H1 (cell line): ENCODE data around the gene SUGP1. TPM values are rescaled to one million over a fixed set of nuclear protein-coding genes. Genes with fewer than 3 reads are reported as not detected.

Experiments
- CTCF ChIA-PET: fragments of 300-600 bp; sonication (Branson Sonifier 250); formaldehyde crosslinking; loops from one replicate; lab custom pipeline; 2021; ENCODE audit not compliant: partially characterized antibody; lab: Charles Lee
- POLR2A ChIA-PET: fragments of 300-600 bp; sonication (Branson Sonifier 250); formaldehyde crosslinking; loops from one replicate; lab custom pipeline; 2021; ENCODE audit warnings: inconsistent platforms; ENCODE audit not compliant: partially characterized antibody; lab: Charles Lee
- DNase-seq, 2 experiments: peaks; one replicate each; pipeline versions ENCODE4 v3.0.0 to v3.0.0-alpha.2; 2010 to 2022; ENCODE audit warnings: low spot score in 2 of 2, low read depth in 1 of 2, mixed read lengths in 1 of 2
- FAIRE-seq: peaks from 2 replicates; lab custom pipeline; 2011; peaks lifted over from hg19 to GRCh38; lab: Jason Lieb, UNC
- H2AFZ ChIP-seq: 2 replicates; pipeline ENCODE4 v1.8.1; 2012; ENCODE audit warnings: low read length, inconsistent platforms
- H2AK5ac ChIP-seq: 2 replicates; pipeline ENCODE4 v1.6.1; 2013; ENCODE audit warnings: low read depth, low read length
- H2BK120ac ChIP-seq: replicated peaks from 2 replicates; pipeline ENCODE3; 2013; ENCODE audit warnings: low read depth, low read length, inconsistent platforms
- H2BK12ac ChIP-seq: 2 replicates; pipeline ENCODE4 v1.6.1; 2013; ENCODE audit warnings: low read depth, low read length
- H2BK15ac ChIP-seq: 2 replicates; pipeline ENCODE4 v1.6.1; 2013; ENCODE audit warnings: low read length
- H2BK20ac ChIP-seq: 2 replicates; pipeline ENCODE4 v1.6.1; 2013; ENCODE audit warnings: low read length
- H2BK5ac ChIP-seq: 2 replicates; pipeline ENCODE4 v1.6.1; 2013; ENCODE audit warnings: low read depth, low read length
- H3K14ac ChIP-seq: 2 replicates; pipeline ENCODE4 v1.6.1; 2013; ENCODE audit warnings: inconsistent platforms; ENCODE audit not compliant: insufficient read length
- H3K18ac ChIP-seq: 2 replicates; pipeline ENCODE4 v1.6.1; 2013; ENCODE audit warnings: low read length; ENCODE audit errors: extremely low read depth
- H3K23ac ChIP-seq: 2 replicates; pipeline ENCODE4 v1.6.1; 2013; ENCODE audit warnings: inconsistent platforms; ENCODE audit not compliant: insufficient read length
- H3K23me2 ChIP-seq: 2 replicates; pipeline ENCODE4 v1.6.1; 2013; ENCODE audit warnings: low read depth, low read length
- H3K27ac ChIP-seq: 2 replicates; pipeline ENCODE4 v1.6.1; 2011; ENCODE audit warnings: low read depth, low read length, inconsistent platforms
- H3K27me3 ChIP-seq, 4 experiments: replicated peaks in 1 of 4; 1 replicate in 1 of 4; 2 replicates in 3 of 4; pipeline versions ENCODE4 v1.6.1 to v1.8.1; 2011 to 2013; ENCODE audit warnings: low read length in 3 of 4, mild to moderate bottlenecking in 3 of 4, inconsistent platforms in 2 of 4, mixed read lengths in 2 of 4, moderate library complexity in 1 of 4; ENCODE audit not compliant: control insufficient read depth in 3 of 4, insufficient read depth in 3 of 4; ENCODE audit errors: extremely low read depth in 1 of 4
- H3K36me3 ChIP-seq, 4 experiments: 2 replicates each; pipeline versions ENCODE4 v1.6.1 to v1.8.1; 2011 to 2013; ENCODE audit warnings: mild to moderate bottlenecking in 4 of 4, low read length in 3 of 4, moderate library complexity in 2 of 4, control low read depth in 1 of 4, inconsistent platforms in 1 of 4; ENCODE audit not compliant: insufficient read depth in 4 of 4, control insufficient read depth in 2 of 4
- H3K4ac ChIP-seq: replicated peaks from 2 replicates; pipeline ENCODE3; 2013; ENCODE audit warnings: low read length, low read depth, mixed read lengths, inconsistent platforms; ENCODE audit not compliant: insufficient read length
- H3K4me1 ChIP-seq, 4 experiments: replicated peaks in 1 of 4; 1 replicate in 1 of 4; 2 replicates in 3 of 4; pipeline versions ENCODE4 v1.6.1 to v1.8.1; 2011 to 2013; ENCODE audit warnings: low read length in 3 of 4, inconsistent platforms in 2 of 4, mixed read lengths in 1 of 4; ENCODE audit not compliant: insufficient read depth in 4 of 4, control insufficient read depth in 3 of 4
- H3K4me2 ChIP-seq, 2 experiments: 2 replicates each; pipeline versions ENCODE4 v1.6.1 to v1.8.1; 2011 to 2013; ENCODE audit warnings: low read depth in 2 of 2, low read length in 2 of 2, control low read depth in 1 of 2, inconsistent platforms in 1 of 2, mild to moderate bottlenecking in 1 of 2; ENCODE audit not compliant: insufficient read depth in 1 of 2
- H3K4me3 ChIP-seq, 4 experiments: fragments of 200-600, 300-600 bp in 1 of 4; sonication (generic), shearing (Covaris generic), sonication (Bioruptor Twin) in 1 of 4; 2 replicates each; pipeline versions ENCODE4 v1.5.1 to v1.8.1; 2011 to 2016; ENCODE audit warnings: low read length in 4 of 4, low read depth in 3 of 4, control low read depth in 2 of 4, inconsistent platforms in 2 of 4, mild to moderate bottlenecking in 2 of 4, mixed read lengths in 1 of 4, moderate library complexity in 1 of 4; ENCODE audit not compliant: insufficient read depth in 2 of 4; ENCODE audit errors: extremely low read depth in 1 of 4
- H3K56ac ChIP-seq: replicated peaks from 2 replicates; pipeline ENCODE3; 2013; ENCODE audit warnings: low read depth, mild to moderate bottlenecking, mixed read lengths, low read length, inconsistent platforms; ENCODE audit not compliant: insufficient read length
- H3K79me1 ChIP-seq: 2 replicates; pipeline ENCODE4 v1.6.1; 2013; ENCODE audit warnings: low read depth, low read length, control low read depth
- H3K79me2 ChIP-seq, 2 experiments: 2 replicates each; pipeline versions ENCODE4 v1.6.1 to v1.8.1; 2012 to 2013; ENCODE audit warnings: low read length in 2 of 2, mild to moderate bottlenecking in 2 of 2, inconsistent platforms in 1 of 2; ENCODE audit not compliant: insufficient read depth in 2 of 2, control insufficient read depth in 1 of 2
- H3K9ac ChIP-seq, 4 experiments: replicated peaks in 1 of 4; 1 replicate in 1 of 4; 2 replicates in 3 of 4; pipeline versions ENCODE4 v1.6.1 to v1.8.1; 2011 to 2013; ENCODE audit warnings: low read depth in 3 of 4, low read length in 3 of 4, control low read depth in 2 of 4, mild to moderate bottlenecking in 2 of 4, moderate library complexity in 2 of 4, inconsistent platforms in 1 of 4; ENCODE audit errors: extremely low read depth in 1 of 4
- H3K9me3 ChIP-seq, 2 experiments: 2 replicates each; pipeline versions ENCODE4 v1.6.1 to v1.8.1; 2012 to 2013; ENCODE audit warnings: mild to moderate bottlenecking in 2 of 2, moderate library complexity in 2 of 2, control low read depth in 1 of 2, inconsistent platforms in 1 of 2, low read depth in 1 of 2, low read length in 1 of 2, mixed read lengths in 1 of 2; ENCODE audit not compliant: insufficient read depth in 2 of 2
- H4K20me1 ChIP-seq, 2 experiments: replicated peaks in 1 of 2; 2 replicates each; pipeline versions ENCODE3 to v1.8.1; 2011 to 2013; ENCODE audit warnings: inconsistent platforms in 2 of 2, low read length in 2 of 2, mild to moderate bottlenecking in 1 of 2; ENCODE audit not compliant: insufficient read depth in 2 of 2, control insufficient read depth in 1 of 2
- H4K5ac ChIP-seq: 2 replicates; pipeline ENCODE4 v1.6.1; 2013; ENCODE audit warnings: low read length, low read depth, mixed read lengths, inconsistent platforms; ENCODE audit not compliant: insufficient read length
- H4K8ac ChIP-seq: 2 replicates; pipeline ENCODE4 v1.8.0; 2013; ENCODE audit warnings: mild to moderate bottlenecking, moderate library complexity, low read length, inconsistent platforms; ENCODE audit not compliant: insufficient read depth; ENCODE audit errors: extremely low read depth
- H4K91ac ChIP-seq: replicated peaks from 2 replicates; pipeline ENCODE3; 2013; ENCODE audit warnings: low read length, mixed read lengths, inconsistent platforms; ENCODE audit not compliant: insufficient read length
- CBX5 ChIP-seq: fragments of 300-800, 300-1000 bp; sonication (generic); IDR thresholded peaks from 2 replicates; pipeline ENCODE4 v1.7.1; 2016; ENCODE audit warnings: antibody characterized with exemption, low read length, low read depth
- HDAC2 ChIP-seq, 2 experiments: fragments of 300-600 bp in 1 of 2; sonication (generic) in 1 of 2; IDR thresholded peaks; 2 replicates each; pipeline ENCODE4 v1.6.1; 2011 to 2012; ENCODE audit warnings: low read depth in 2 of 2, low read length in 2 of 2, mild to moderate bottlenecking in 2 of 2, moderate library complexity in 2 of 2, borderline replicate concordance in 1 of 2, inconsistent platforms in 1 of 2
- KDM1A ChIP-seq: fragments of 200-600, 300-600 bp; sonication (generic); IDR thresholded peaks from 2 replicates; pipeline ENCODE4 v1.7.1; 2016; ENCODE audit warnings: mild to moderate bottlenecking, low read length, borderline replicate concordance
- MAFK ChIP-seq: IDR thresholded peaks from 2 replicates; pipeline ENCODE4 v1.6.1; 2012; ENCODE audit warnings: low read depth, mild to moderate bottlenecking, improper control_type of control experiment, low read length
- NRF1 ChIP-seq: IDR thresholded peaks from 2 replicates; pipeline ENCODE4 v1.6.1; 2011; ENCODE audit warnings: mild to moderate bottlenecking, low read depth, low read length, improper control_type of control experiment
- RBBP5 ChIP-seq: IDR thresholded peaks from 2 replicates; pipeline ENCODE4 v1.7.1; 2012; ENCODE audit warnings: low read depth, mild to moderate bottlenecking, inconsistent platforms, low read length, moderate library complexity, borderline replicate concordance
- SIRT6 ChIP-seq: IDR thresholded peaks from one replicate; pipeline ENCODE4 v1.7.1; 2012; ENCODE audit warnings: low read length, inconsistent platforms
- SP2 ChIP-seq: IDR thresholded peaks from 2 replicates; pipeline ENCODE4 v1.6.1; 2012; ENCODE audit warnings: mild to moderate bottlenecking, low read length, inconsistent platforms
- SP4 ChIP-seq: IDR thresholded peaks from 2 replicates; pipeline ENCODE4 v1.6.1; 2012; ENCODE audit warnings: low read length, inconsistent platforms
- TAF7 ChIP-seq: optimal IDR thresholded peaks from 2 replicates; pipeline ENCODE3; 2011; ENCODE audit warnings: low read depth, mild to moderate bottlenecking, inconsistent platforms, low read length, moderate library complexity, borderline replicate concordance
- TBP ChIP-seq: IDR thresholded peaks from 2 replicates; pipeline ENCODE4 v1.6.1; 2011; ENCODE audit warnings: low read depth, low read length, improper control_type of control experiment
- TEAD4 ChIP-seq: IDR thresholded peaks from 2 replicates; pipeline ENCODE4 v1.6.1; 2012; ENCODE audit warnings: low read depth, low read length, inconsistent platforms, mixed read lengths
- YY1 ChIP-seq: IDR thresholded peaks from 2 replicates; pipeline ENCODE4 v1.6.1; 2011; ENCODE audit warnings: low read depth, mild to moderate bottlenecking, low read length
- WGBS, 2 experiments: shearing (Covaris generic) in 1 of 2; methylation state at CpG; one replicate each; pipeline versions ENCODE4 v1.1.6 to v1.1.7; 2013 to 2015; ENCODE audit warnings: low lambda C conversion rate in 2 of 2, mixed read lengths in 2 of 2, inconsistent platforms in 1 of 2, low coverage in 1 of 2, missing lambda C conversion rate in 1 of 2; ENCODE audit not compliant: insufficient replicate concordance in 2 of 2, insufficient coverage in 1 of 2, insufficient read length in 1 of 2; ENCODE audit errors: extremely low coverage in 1 of 2, missing lambda C conversion rate in 1 of 2; 5-methylcytosine and 5-hydroxymethylcytosine counted together
- polyA plus RNA-seq, 7 experiments: library from polyadenylated mRNA; depleted of rRNA in 3 of 7; stranded (reverse) in 5 of 7; unstranded in 2 of 7; fragments of >200 nt in 5 of 7; fragments of 200-250 nt in 2 of 7; gene quantifications; 1 replicate in 5 of 7; 2 replicates in 1 of 7; 4 replicates in 1 of 7; pipeline versions ENCODE4 v1.2.1 to v1.2.3, GENCODE V29; 2011 to 2013; ENCODE audit warnings: missing spikeins in 2 of 7, mixed read lengths in 2 of 7
- total RNA-seq: library from RNA; stranded (reverse); fragmentation: NEBNext Ultra II Directional; extraction: Animal tissue kit (Norgen Biotek cat#: 25700); gene quantifications from 2 replicates; pipeline ENCODE4 v1.2.1, GENCODE V29; 2021
- TF ChIP-seq, protein P1 (sequence below): IDR thresholded peaks from 2 replicates; pipeline ENCODE4 v1.6.1; 2012; ENCODE audit warnings: inconsistent platforms

Gene SUGP1
- total and polyA plus RNA-seq, 2 of the 8 experiments (the other 6 are each of a cell fraction or from before 2014, with no cell fraction given) = 38.5 to 65.2 TPM

DNA sequence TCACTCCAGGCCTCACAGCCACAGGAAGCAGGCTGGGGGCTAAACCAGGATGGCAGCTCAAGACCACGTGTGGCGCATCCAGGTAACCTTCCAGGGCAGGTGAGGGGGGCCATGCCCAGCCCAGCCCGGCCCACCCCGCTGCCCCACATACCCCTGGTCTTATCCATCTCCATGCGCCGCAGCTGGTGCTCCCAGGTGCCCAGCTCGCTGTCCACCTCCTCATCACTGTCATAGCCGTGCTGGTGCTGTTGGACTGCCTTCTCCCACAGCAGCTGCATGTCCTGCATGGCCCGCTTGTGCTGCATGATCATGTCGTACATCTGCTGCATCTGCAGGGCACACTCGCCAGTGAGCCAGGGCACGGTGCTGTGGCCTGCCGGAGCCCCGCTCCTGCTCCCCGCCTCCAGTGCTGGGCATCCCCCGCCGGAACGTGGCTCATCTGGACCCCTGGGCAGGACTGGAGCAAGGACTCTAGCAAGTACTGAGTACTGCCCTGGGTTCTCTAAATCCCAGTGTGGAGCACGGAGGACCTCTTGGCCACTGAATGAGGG is 41.2 kb downstream of the SUGP1 start:
- Histone ChIP-seq H3K14ac (no peak overlapping the region), H2AFZ (no peak overlapping the region), H3K4me3 (no peak overlapping the region), H2BK12ac (no peak overlapping the region), H3K27me3 (no peaks in the 10 kb centered on the region), H2BK20ac (no peak overlapping the region), H4K5ac (no peak overlapping the region), H3K4me1 (no peaks in the 10 kb centered on the region; a peak in 1 of 7 replicates), H3K9me3 (no peaks in the 10 kb centered on the region), H3K56ac (no peak overlapping the region), H3K9ac (no peak overlapping the region), H3K23me2 (no peaks in the 10 kb centered on the region), H3K23ac (no peak overlapping the region), H3K36me3 (peaks cover 8 to 43% (median 27%) of the 10 kb centered on the region in 4 experiments), H2BK120ac (no peak overlapping the region), H4K91ac (no peak overlapping the region), H2BK15ac (no peak overlapping the region), H3K79me1 (no peaks in the 10 kb centered on the region; the same call in 1 of the 2 replicates), H4K8ac (no peak overlapping the region), H3K4me2 (no peak overlapping the region), H3K4ac (no peak overlapping the region), H4K20me1 (peaks cover 5 to 22% of the 10 kb centered on the region in 2 experiments), H2AK5ac (no peak overlapping the region), H3K18ac (no peak overlapping the region), H2BK5ac (no peak overlapping the region), H3K79me2 (no peaks in the 10 kb centered on the region), H3K27ac (no peak overlapping the region)
- ChIA-PET CTCF (interaction anchor here (0.9 to 1.6 kb wide), 2 partner anchors 8 to 16 kb away, joined by 3 to 4 read pairs; no protein-coding TSS in a partner anchor), POLR2A (interaction anchor here (1.0 to 2.6 kb wide), 4 partner anchors 8 to 27 kb away, joined by 3 to 11 read pairs (median 6); no protein-coding TSS in a partner anchor)
- no peak for DNase-seq
- 94% methylated on average over 19 of the region's 19 CpGs; no CpG with 5 or more reads in 1 of the 2 experiments for whole genome bisulfite sequencing, 2 experiments
- FAIRE-seq = no peak
- TF ChIP-seq MAFK = no peak
- no peak for TF ChIP-seq TAF7
- TF ChIP-seq TBP = no peak
- no peak for TF ChIP-seq YY1
- no peak for TF ChIP-seq SP4
- TF ChIP-seq SP2 = no peak
- no peak for TF ChIP-seq SIRT6
- no peak for TF ChIP-seq NRF1
- TF ChIP-seq, protein P1, sequence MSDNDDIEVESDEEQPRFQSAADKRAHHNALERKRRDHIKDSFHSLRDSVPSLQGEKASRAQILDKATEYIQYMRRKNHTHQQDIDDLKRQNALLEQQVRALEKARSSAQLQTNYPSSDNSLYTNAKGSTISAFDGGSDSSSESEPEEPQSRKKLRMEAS = no peak
- no peak for TF ChIP-seq TEAD4
- TF ChIP-seq KDM1A = no peak
- no peak for TF ChIP-seq RBBP5
- no peak for TF ChIP-seq CBX5
- TF ChIP-seq HDAC2 (IDR thresholded peaks at IDR 0.05; ENCODE audit: borderline replicate concordance in 1 of 2, low read depth in 2 of 2, low read length in 2 of 2) = no peak
